ENCODE data around the gene TRAIP. TPM values are rescaled to one million over a fixed set of nuclear protein-coding genes. Genes with fewer than 3 reads are reported as not detected.
A peak's percentile ranks its signal among the peaks of the same experiment; 100 is the strongest.

The TRAIP gene
- total RNA-seq, 1 donor, result 7.7 TPM

GRCh38 chr3:49799761-49800160, 56.6 kb downstream of the TRAIP start, which contains the start of gene CDHR4:
Gene CDHR4, minus strand, starts transcription at chr3:49799873. Its CDS starts 61 bp downstream, at chr3:49799812.
- TF ChIP-seq CTCF (IDR thresholded peaks at IDR 0.05; ENCODE audit: insufficient read depth, low read length), result no peak
- peak; percentile 85 for DNase-seq (ENCODE audit: low read depth)
- no peak within 1 kb of the TSS for H3K4me3 ChIP-seq (ENCODE audit: low read depth, low read length)

- no peak for TF ChIP-seq CTCF (IDR thresholded peaks at IDR 0.05; ENCODE audit: insufficient read depth, low read length)
- DNase-seq (ENCODE audit: low read depth), result no peak
- H3K4me3 ChIP-seq (ENCODE audit: low read depth, low read length), result no peak overlapping the region
Measured at GRCh38 chr3:49799105-49799504, 57.3 kb downstream of the TRAIP start.

GRCh38 chr3:49794926-49795905, 61.1 kb downstream of the TRAIP start:
- no peak for DNase-seq (ENCODE audit: low read depth)
- no peak overlapping the region for H3K4me3 ChIP-seq (ENCODE audit: low read depth, low read length)
- TF ChIP-seq CTCF (IDR thresholded peaks at IDR 0.05; ENCODE audit: insufficient read depth, low read length), result no peak

- no peak overlapping the region for H3K4me3 ChIP-seq (ENCODE audit: low read depth, low read length)
- no peak for TF ChIP-seq CTCF (IDR thresholded peaks at IDR 0.05; ENCODE audit: insufficient read depth, low read length)
- no peak for DNase-seq (ENCODE audit: low read depth)
Measured at GRCh38 chr3:49794431-49794830, 61.9 kb downstream of the TRAIP start.

- no peak for DNase-seq (ENCODE audit: low read depth)
- no peak overlapping the region for H3K4me3 ChIP-seq (ENCODE audit: low read depth, low read length)
- no peak for TF ChIP-seq CTCF (IDR thresholded peaks at IDR 0.05; ENCODE audit: insufficient read depth, low read length)
Measured at GRCh38 chr3:49793486-49794085, 62.8 kb downstream of the TRAIP start.

- DNase-seq (ENCODE audit: low read depth), result no peak
- no peak for TF ChIP-seq CTCF (IDR thresholded peaks at IDR 0.05; ENCODE audit: insufficient read depth, low read length)
- H3K4me3 ChIP-seq (ENCODE audit: low read depth, low read length), result no peak overlapping the region
Measured at GRCh38 chr3:49792371-49793150, 63.8 kb downstream of the TRAIP start.
